DOHH2 (cell line): ENCODE data around the gene CXorf66.

Source experiments
- CTCF ChIP-seq: fragments of 200-600 bp; sonication (generic); IDR thresholded peaks from one replicate; pipeline ENCODE4 v1.5.1; 2014; ENCODE audit warnings: antibody characterized with exemption, mild to moderate bottlenecking, low read depth, low read length; ENCODE audit not compliant: poor library complexity, severe bottlenecking
- EZH2phosphoT487 ChIP-seq: fragments of 200-600 bp; sonication (generic); IDR thresholded peaks from 2 replicates; pipeline ENCODE4 v1.6.1; 2017; ENCODE audit warnings: borderline replicate concordance, mild to moderate bottlenecking, antibody characterized with exemption, low read length, moderate library complexity, mixed read lengths

- TF ChIP-seq EZH2phosphoT487 (no peak), CTCF (no peak)
Observed at GRCh38 chrX:139967300-139967699, 2.0 kb upstream of the CXorf66 start.
